NB4 (cell line): Measurements from ENCODE around the gene MYL4.
"Not testable (repeated sequence)": the region's sequence is repeated elsewhere in the genome, so short reads cannot be mapped to it uniquely, and the experiment has no call there.

ENCODE experiments used
- CTCF ChIP-seq: IDR thresholded peaks from one replicate; pipeline ENCODE4 v1.5.1; 2012; ENCODE audit warnings: low read depth, low read length
- MAX ChIP-seq: IDR thresholded peaks from 2 replicates; pipeline ENCODE4 v1.6.1; 2011; ENCODE audit warnings: low read depth, low read length

- TF ChIP-seq CTCF, MAX: not testable (repeated sequence)
Measured at GRCh38 chr17:47174823-47175222, 34.3 kb upstream of the MYL4 start.
